Smooth muscle cell of trachea (primary cell): ENCODE results near the gene PIGH. TPM values are rescaled to one million over a fixed set of nuclear protein-coding genes. Genes with fewer than 3 reads are reported as not detected.

Source experiments
- total RNA-seq: library from RNA; depleted of rRNA; stranded (reverse); fragments of >200 nt; gene quantifications from 2 replicates; pipeline ENCODE4 v1.2.1, GENCODE V29; 2014

The PIGH gene
- 14.7 and 18.9 TPM in 2 replicates for total RNA-seq

GRCh38 chr14:67599698-67600561 lies at the start of gene PIGH:
Gene PIGH, minus strand, starts transcription at chr14:67600268. Its CDS starts 65 bp downstream, at chr14:67600203.

GRCh38 chr14:67619446-67620216 lies 19.6 kb upstream of the PIGH start, which contains the start of gene ARG2:
Gene ARG2, plus strand, starts transcription at chr14:67619920. Its CDS starts 58 bp downstream, at chr14:67619978.

Other genes with a start within 250 kb of the PIGH start
- gene ATP6V1D, start 240.5 kb downstream of the PIGH start, total RNA-seq = 86.3 and 130 TPM in 2 replicates
- 129 and 208 TPM in 2 replicates for gene EIF2S1, start 239.9 kb downstream of the PIGH start, total RNA-seq
- 3.0 and 6.7 TPM in 2 replicates for gene PLEK2, start 188.1 kb downstream of the PIGH start, total RNA-seq
- gene TMEM229B, start 111.5 kb downstream of the PIGH start, total RNA-seq = 0.29 and 2.0 TPM in 2 replicates
- gene PLEKHH1, start 67.0 kb downstream of the PIGH start, total RNA-seq = 0.15 and 0.17 TPM in 2 replicates
- gene ARG2, start 19.7 kb upstream of the PIGH start, total RNA-seq = 0.99 and 7.3 TPM in 2 replicates
- 86.5 and 95.4 TPM in 2 replicates for gene VTI1B, start 74.4 kb upstream of the PIGH start, total RNA-seq
- 96.3 and 137 TPM in 2 replicates for gene RDH11, start 95.5 kb upstream of the PIGH start, total RNA-seq
- gene RDH12, start 101.6 kb upstream of the PIGH start, total RNA-seq = 0.15 TPM in 1 of 2 replicates, not detected in the other
- gene ZFYVE26, start 216.3 kb upstream of the PIGH start, total RNA-seq = 23.3 and 26.0 TPM in 2 replicates
- 16.4 and 29.1 TPM in 2 replicates for gene RAD51B, start 219.5 kb upstream of the PIGH start, total RNA-seq